Cardiac muscle cell (in vitro differentiated cells and primary cell): ENCODE measurements around the gene TSPAN14. TPM values are rescaled to one million over a fixed set of nuclear protein-coding genes. Genes with fewer than 3 reads are reported as not detected.

Source experiments
- DNase-seq, 2 donors: peaks; one replicate each; pipeline versions ENCODE4 v3.0.0 to v3.0.0-alpha.2; 2010 to 2017; ENCODE audit warnings: low read depth in 1 of 2, low spot score in 1 of 2
- H3K27ac ChIP-seq: fragments of 200-600 bp; sonication (generic); 2 replicates; pipeline ENCODE4 v1.5.1; 2016
- H3K27me3 ChIP-seq: fragments of 200-600 bp; sonication (generic); 2 replicates; pipeline ENCODE4 v1.6.0; 2016; ENCODE audit warnings: control low read depth
- H3K36me3 ChIP-seq: fragments of 200-600 bp; sonication (generic); 2 replicates; pipeline ENCODE4 v1.5.1; 2016; ENCODE audit warnings: control low read depth
- H3K4me1 ChIP-seq: fragments of 200-600 bp; sonication (generic); 2 replicates; pipeline ENCODE4 v1.8.1; 2017; ENCODE audit warnings: low read depth, mild to moderate bottlenecking, mixed run types
- H3K4me3 ChIP-seq: fragments of 200-600 bp; sonication (generic); 2 replicates; pipeline ENCODE4 v1.5.1; 2016; ENCODE audit warnings: mild to moderate bottlenecking
- H3K9me3 ChIP-seq: fragments of 200-600 bp; sonication (generic); 2 replicates; pipeline ENCODE4 v1.5.1; 2017; ENCODE audit warnings: low read depth, mild to moderate bottlenecking, control low read depth
- CTCF ChIP-seq: IDR thresholded peaks from 2 replicates; pipeline ENCODE4 v1.5.1; 2012; ENCODE audit warnings: low read depth, mild to moderate bottlenecking, low read length
- polyA plus RNA-seq: library from polyadenylated mRNA; unstranded; fragments of >200 nt; fragmentation: Nextera tagmentation; extraction: Ambion mirVana; gene quantifications from 2 replicates; pipeline ENCODE4 v1.2.1, GENCODE V29; 2016
- total RNA-seq: library from RNA; depleted of rRNA; stranded (reverse); fragments of >200 nt; gene quantifications from 2 replicates; pipeline ENCODE4 v1.2.3, GENCODE V29; 2016

Gene TSPAN14
- total and polyA plus RNA-seq, 2 experiments from 2014 or later = 31.6 to 55.1 TPM

- no peak for TF ChIP-seq CTCF
- H3K9me3 ChIP-seq = no peaks in the 10 kb centered on the region
- H3K36me3 ChIP-seq = no peaks in the 10 kb centered on the region
- H3K4me3 ChIP-seq = no peak overlapping the region
- H3K27ac ChIP-seq = no peak overlapping the region
- no peaks in the 10 kb centered on the region for H3K4me1 ChIP-seq
- H3K27me3 ChIP-seq = no peaks in the 10 kb centered on the region
- no peak for DNase-seq
Measured at GRCh38 chr10:80524190-80524909, 70.2 kb downstream of the TSPAN14 start.

GRCh38 chr10:80526218-80526617 is 72.1 kb downstream of the TSPAN14 start:
- TF ChIP-seq CTCF = no peak
- Histone ChIP-seq H3K36me3 (no peaks in the 10 kb centered on the region), H3K4me1 (no peaks in the 10 kb centered on the region), H3K9me3 (no peaks in the 10 kb centered on the region), H3K27me3 (no peaks in the 10 kb centered on the region), H3K4me3 (no peak overlapping the region), H3K27ac (no peak overlapping the region)
- no peak for DNase-seq

GRCh38 chr10:80526742-80527141 is 72.6 kb downstream of the TSPAN14 start:
- no peak for DNase-seq
- no peaks in the 10 kb centered on the region for H3K27me3 ChIP-seq
- H3K27ac ChIP-seq = no peak overlapping the region
- no peak overlapping the region for H3K4me3 ChIP-seq
- H3K9me3 ChIP-seq = no peaks in the 10 kb centered on the region
- H3K36me3 ChIP-seq = no peaks in the 10 kb centered on the region
- H3K4me1 ChIP-seq = no peaks in the 10 kb centered on the region
- TF ChIP-seq CTCF = no peak

GRCh38 chr10:80528185-80528700 is 74.1 kb downstream of the TSPAN14 start:
- no peak for TF ChIP-seq CTCF
- DNase-seq = no peak
- no peak overlapping the region for H3K27ac ChIP-seq

GRCh38 chr10:80528901-80529300 is 74.8 kb downstream of the TSPAN14 start:
- H3K36me3 ChIP-seq = no peaks in the 10 kb centered on the region
- no peaks in the 10 kb centered on the region for H3K27me3 ChIP-seq
- TF ChIP-seq CTCF = no peak
- no peak for DNase-seq
- H3K9me3 ChIP-seq = no peaks in the 10 kb centered on the region
- H3K4me1 ChIP-seq = no peaks in the 10 kb centered on the region
- no peak overlapping the region for H3K4me3 ChIP-seq
- no peak overlapping the region for H3K27ac ChIP-seq

More at GRCh38 chr10:80528185-80528700, 74.1 kb downstream of the TSPAN14 start:
- Histone ChIP-seq H3K27me3 (no peaks in the 10 kb centered on the region), H3K4me3 (no peak overlapping the region), H3K9me3 (no peaks in the 10 kb centered on the region), H3K36me3 (no peaks in the 10 kb centered on the region), H3K4me1 (no peaks in the 10 kb centered on the region)
